Mucosa of rectum (tissue), 2 donors: Measurements from ENCODE around the gene LHFPL3.
"Not testable (repeated sequence)": the region's sequence is repeated elsewhere in the genome, so short reads cannot be mapped to it uniquely, and the experiment has no call there.

Source experiments
- H3K27ac ChIP-seq, 2 donors: one replicate each; pipeline ENCODE4 v1.7.0; 2013; ENCODE audit warnings: inconsistent platforms in 2 of 2, low read depth in 2 of 2, low read length in 2 of 2
- H3K27me3 ChIP-seq, 2 donors: one replicate each; pipeline ENCODE4 v1.7.0; 2013; ENCODE audit warnings: low read length in 2 of 2; ENCODE audit not compliant: control insufficient read depth in 2 of 2, insufficient read depth in 2 of 2
- H3K36me3 ChIP-seq, 2 donors: one replicate each; pipeline ENCODE4 v1.7.0; 2013; ENCODE audit warnings: low read length in 2 of 2; ENCODE audit not compliant: control insufficient read depth in 2 of 2, insufficient read depth in 2 of 2
- H3K4me1 ChIP-seq, 2 donors: one replicate each; pipeline ENCODE4 v1.7.0; 2013; ENCODE audit warnings: low read length in 2 of 2, mild to moderate bottlenecking in 1 of 2; ENCODE audit not compliant: control insufficient read depth in 2 of 2, insufficient read depth in 2 of 2
- H3K4me3 ChIP-seq, 2 donors: one replicate each; pipeline ENCODE4 v1.7.0; 2013; ENCODE audit warnings: low read length in 2 of 2
- H3K9ac ChIP-seq, 2 donors: one replicate each; pipeline ENCODE4 v1.7.0; 2013; ENCODE audit warnings: low read length in 2 of 2, low read depth in 1 of 2, mild to moderate bottlenecking in 1 of 2
- H3K9me3 ChIP-seq, 2 donors: one replicate each; pipeline ENCODE4 v1.7.0; 2013; ENCODE audit warnings: low read length in 2 of 2; ENCODE audit not compliant: control insufficient read depth in 2 of 2
- donor health status: healthy.
- donor health status: Normal muscosa, but diverticular disease.

LHFPL3 gene

GRCh38 chr7:104551226-104551625 is 222.8 kb downstream of the LHFPL3 start:
- H3K9ac ChIP-seq = no peak overlapping the region
- no peak overlapping the region for H3K27ac ChIP-seq
- no peaks in the 10 kb centered on the region for H3K27me3 ChIP-seq

GRCh38 chr7:104552102-104552501 is 223.7 kb downstream of the LHFPL3 start:
- Histone ChIP-seq H3K27ac (no peak overlapping the region), H3K27me3 (no peaks in the 10 kb centered on the region), H3K36me3 (no peaks in the 10 kb centered on the region), H3K4me1 (no peaks in the 10 kb centered on the region), H3K9ac (no peak overlapping the region), H3K4me3 (no peak overlapping the region), H3K9me3 (no peaks in the 10 kb centered on the region)

More at GRCh38 chr7:104551226-104551625, 222.8 kb downstream of the LHFPL3 start:
- Histone ChIP-seq H3K4me1 (no peaks in the 10 kb centered on the region), H3K4me3 (no peak overlapping the region), H3K36me3 (no peaks in the 10 kb centered on the region), H3K9me3 (no peaks in the 10 kb centered on the region)

GRCh38 chr7:104553074-104553473 is 224.7 kb downstream of the LHFPL3 start:
- H3K9me3 ChIP-seq = no peaks in the 10 kb centered on the region
- no peaks in the 10 kb centered on the region for H3K4me1 ChIP-seq
- no peak overlapping the region for H3K4me3 ChIP-seq
- H3K27ac ChIP-seq = no peak overlapping the region
- no peaks in the 10 kb centered on the region for H3K27me3 ChIP-seq
- H3K36me3 ChIP-seq = no peaks in the 10 kb centered on the region
- H3K9ac ChIP-seq = no peak overlapping the region

- not testable (repeated sequence) for H3K4me1 ChIP-seq, H3K4me3 ChIP-seq, H3K9ac ChIP-seq, H3K27me3 ChIP-seq, H3K9me3 ChIP-seq, H3K27ac ChIP-seq, H3K36me3 ChIP-seq
Measured at GRCh38 chr7:104563350-104563901, 235.0 kb downstream of the LHFPL3 start.

GRCh38 chr7:104569751-104570150 is 241.3 kb downstream of the LHFPL3 start:
- no peaks in the 10 kb centered on the region for H3K36me3 ChIP-seq
- H3K4me3 ChIP-seq = no peak overlapping the region
- H3K4me1 ChIP-seq = no peaks in the 10 kb centered on the region
- no peaks in the 10 kb centered on the region for H3K27me3 ChIP-seq
- no peaks in the 10 kb centered on the region for H3K9me3 ChIP-seq
- H3K9ac ChIP-seq = no peak overlapping the region
- H3K27ac ChIP-seq = no peak overlapping the region

GRCh38 chr7:104572554-104572953 is 244.2 kb downstream of the LHFPL3 start:
- Histone ChIP-seq H3K9ac (no peak overlapping the region), H3K4me3 (no peak overlapping the region), H3K27me3 (no peaks in the 10 kb centered on the region), H3K36me3 (no peaks in the 10 kb centered on the region), H3K27ac (no peak overlapping the region), H3K9me3 (no peaks in the 10 kb centered on the region), H3K4me1 (no peaks in the 10 kb centered on the region)

- no peaks in the 10 kb centered on the region for H3K4me1 ChIP-seq
- no peak overlapping the region for H3K4me3 ChIP-seq
- H3K27me3 ChIP-seq = no peaks in the 10 kb centered on the region
- no peaks in the 10 kb centered on the region for H3K36me3 ChIP-seq
- no peak overlapping the region for H3K9ac ChIP-seq
- no peaks in the 10 kb centered on the region for H3K9me3 ChIP-seq
- H3K27ac ChIP-seq = no peak overlapping the region
Measured at GRCh38 chr7:104584620-104585019, 256.2 kb downstream of the LHFPL3 start.

GRCh38 chr7:104595591-104595990 is 267.2 kb downstream of the LHFPL3 start:
- not testable (repeated sequence) for H3K9me3 ChIP-seq, H3K4me3 ChIP-seq, H3K27ac ChIP-seq, H3K9ac ChIP-seq, H3K27me3 ChIP-seq, H3K36me3 ChIP-seq, H3K4me1 ChIP-seq

- Histone ChIP-seq H3K9me3 (no peaks in the 10 kb centered on the region), H3K4me3 (no peak overlapping the region), H3K27me3 (no peaks in the 10 kb centered on the region), H3K4me1 (no peaks in the 10 kb centered on the region), H3K27ac (no peak overlapping the region), H3K9ac (no peak overlapping the region), H3K36me3 (no peaks in the 10 kb centered on the region)
Measured at GRCh38 chr7:104603957-104604356, 275.6 kb downstream of the LHFPL3 start.

GRCh38 chr7:104604706-104605105 is 276.3 kb downstream of the LHFPL3 start:
- Histone ChIP-seq H3K4me3 (no peak overlapping the region), H3K36me3 (no peaks in the 10 kb centered on the region), H3K27me3 (no peaks in the 10 kb centered on the region), H3K4me1 (no peaks in the 10 kb centered on the region), H3K27ac (no peak overlapping the region), H3K9me3 (no peaks in the 10 kb centered on the region), H3K9ac (no peak overlapping the region)

GRCh38 chr7:104621321-104621720 is 292.9 kb downstream of the LHFPL3 start:
- peaks cover 0 to 3% of the 10 kb centered on the region in 2 donors for H3K27me3 ChIP-seq
- H3K27ac ChIP-seq = no peak overlapping the region
- H3K9me3 ChIP-seq = no peaks in the 10 kb centered on the region
- H3K9ac ChIP-seq = no peak overlapping the region
- no peaks in the 10 kb centered on the region for H3K4me1 ChIP-seq
- no peak overlapping the region for H3K4me3 ChIP-seq
- no peaks in the 10 kb centered on the region for H3K36me3 ChIP-seq
